ENCODE results near the gene MKX.

- TF ChIP-seq, protein P1, sequence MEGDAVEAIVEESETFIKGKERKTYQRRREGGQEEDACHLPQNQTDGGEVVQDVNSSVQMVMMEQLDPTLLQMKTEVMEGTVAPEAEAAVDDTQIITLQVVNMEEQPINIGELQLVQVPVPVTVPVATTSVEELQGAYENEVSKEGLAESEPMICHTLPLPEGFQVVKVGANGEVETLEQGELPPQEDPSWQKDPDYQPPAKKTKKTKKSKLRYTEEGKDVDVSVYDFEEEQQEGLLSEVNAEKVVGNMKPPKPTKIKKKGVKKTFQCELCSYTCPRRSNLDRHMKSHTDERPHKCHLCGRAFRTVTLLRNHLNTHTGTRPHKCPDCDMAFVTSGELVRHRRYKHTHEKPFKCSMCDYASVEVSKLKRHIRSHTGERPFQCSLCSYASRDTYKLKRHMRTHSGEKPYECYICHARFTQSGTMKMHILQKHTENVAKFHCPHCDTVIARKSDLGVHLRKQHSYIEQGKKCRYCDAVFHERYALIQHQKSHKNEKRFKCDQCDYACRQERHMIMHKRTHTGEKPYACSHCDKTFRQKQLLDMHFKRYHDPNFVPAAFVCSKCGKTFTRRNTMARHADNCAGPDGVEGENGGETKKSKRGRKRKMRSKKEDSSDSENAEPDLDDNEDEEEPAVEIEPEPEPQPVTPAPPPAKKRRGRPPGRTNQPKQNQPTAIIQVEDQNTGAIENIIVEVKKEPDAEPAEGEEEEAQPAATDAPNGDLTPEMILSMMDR (IDR thresholded peaks at IDR 0.05), result no peak
- TF ChIP-seq POLR2A (IDR thresholded peaks at IDR 0.05), result no peak
These were observed 2.4 kb downstream of the MKX start for GRCh38 chr10:27743012-27743876.

Measured in thyroid gland (tissue), 4 donors.